Mesendoderm (in vitro differentiated cells): Measurements from ENCODE around the gene GREB1L.
A peak's percentile ranks its signal among the peaks of the same experiment; 100 is the strongest.

ENCODE experiments used
- DNase-seq: peaks from one replicate; pipeline ENCODE4 v3.0.0; 2013
- H2AK5ac ChIP-seq: 2 replicates; pipeline ENCODE4 v1.6.1; 2013; ENCODE audit warnings: low read length, inconsistent platforms
- H2BK120ac ChIP-seq: 2 replicates; pipeline ENCODE4 v1.6.1; 2013; ENCODE audit warnings: low read depth, mild to moderate bottlenecking, low read length, moderate library complexity, mixed read lengths
- H2BK15ac ChIP-seq: replicated peaks from 2 replicates; pipeline ENCODE4 v1.6.1; 2013; ENCODE audit warnings: low read depth, mild to moderate bottlenecking, moderate library complexity
- H2BK5ac ChIP-seq: 2 replicates; pipeline ENCODE4 v1.6.1; 2013; ENCODE audit warnings: low read length, inconsistent platforms
- H3K18ac ChIP-seq: 2 replicates; pipeline ENCODE4 v1.6.1; 2013; ENCODE audit warnings: mild to moderate bottlenecking, low read length, mixed read lengths
- H3K23ac ChIP-seq: one replicate; pipeline ENCODE4 v1.6.1; 2013; ENCODE audit warnings: low read length
- H3K27ac ChIP-seq: 2 replicates; pipeline ENCODE4 v1.5.1; 2013; ENCODE audit warnings: low read depth, mild to moderate bottlenecking, inconsistent platforms, low read length, moderate library complexity
- H3K27me3 ChIP-seq: 2 replicates; pipeline ENCODE4 v1.6.1; 2013; ENCODE audit warnings: low read length, control low read depth, mild to moderate bottlenecking, inconsistent platforms; ENCODE audit not compliant: insufficient read depth, poor library complexity
- H3K36me3 ChIP-seq: 2 replicates; pipeline ENCODE4 v1.6.1; 2013; ENCODE audit warnings: low read length, inconsistent platforms; ENCODE audit not compliant: control insufficient read depth, insufficient read depth
- H3K4ac ChIP-seq: one replicate; pipeline ENCODE4 v1.6.1; 2013; ENCODE audit warnings: low read depth, mild to moderate bottlenecking, low read length, moderate library complexity
- H3K4me1 ChIP-seq: 2 replicates; pipeline ENCODE4 v1.6.1; 2013; ENCODE audit warnings: low read depth, low read length, inconsistent platforms; ENCODE audit not compliant: control insufficient read depth
- H3K4me2 ChIP-seq: 2 replicates; pipeline ENCODE4 v1.6.1; 2013; ENCODE audit warnings: low read length
- H3K4me3 ChIP-seq: 2 replicates; pipeline ENCODE4 v1.5.1; 2013; ENCODE audit warnings: mild to moderate bottlenecking, low read length
- H3K56ac ChIP-seq: one replicate; pipeline ENCODE4 v1.6.1; 2013; ENCODE audit warnings: low read length
- H3K79me1 ChIP-seq: 2 replicates; pipeline ENCODE4 v1.6.1; 2013; ENCODE audit warnings: low read length, inconsistent platforms
- H3K79me2 ChIP-seq: 2 replicates; pipeline ENCODE4 v1.6.1; 2013; ENCODE audit warnings: mild to moderate bottlenecking, low read length; ENCODE audit not compliant: control insufficient read depth, insufficient read depth
- H3K9ac ChIP-seq: 2 replicates; pipeline ENCODE4 v1.6.1; 2013; ENCODE audit warnings: low read length, inconsistent platforms
- H4K5ac ChIP-seq: one replicate; pipeline ENCODE4 v1.6.1; 2013; ENCODE audit warnings: low read length
- H4K8ac ChIP-seq: one replicate; pipeline ENCODE4 v1.6.1; 2013; ENCODE audit warnings: low read depth, mild to moderate bottlenecking, control low read depth, low read length, moderate library complexity
- WGBS: extraction: QIAGEN DNeasy Blood & Tissue Kit; methylation state at CpG from one replicate; pipeline ENCODE4 v1.1.7; 2013; ENCODE audit warnings: low lambda C conversion rate, missing lambda C conversion rate; ENCODE audit not compliant: insufficient coverage; ENCODE audit errors: extremely low coverage; 5-methylcytosine and 5-hydroxymethylcytosine counted together

The GREB1L gene

GRCh38 chr18:21483051-21483450 is 241.0 kb downstream of the GREB1L start:
- Histone ChIP-seq H2BK5ac (no peak overlapping the region), H2AK5ac (no peak overlapping the region), H3K56ac (no peak overlapping the region), H4K5ac (no peak overlapping the region), H3K4me1 (no peaks in the 10 kb centered on the region), H3K4me3 (no peak overlapping the region), H3K79me2 (no peaks in the 10 kb centered on the region), H3K18ac (no peak overlapping the region), H3K4me2 (no peak overlapping the region), H3K36me3 (no peaks in the 10 kb centered on the region), H2BK15ac (no peak overlapping the region), H3K27ac (no peak overlapping the region), H3K79me1 (no peaks in the 10 kb centered on the region), H4K8ac (no peak overlapping the region), H2BK120ac (no peak overlapping the region), H3K23ac (no peak overlapping the region), H3K9ac (no peak overlapping the region), H3K4ac (no peak overlapping the region), H3K27me3 (no peaks in the 10 kb centered on the region)
- WGBS, result no CpG with 5 or more reads among the region's 5 CpGs
- no peak for DNase-seq

- DNase-seq, result no peak
- no peaks in the 10 kb centered on the region for H3K79me2 ChIP-seq
- no peak overlapping the region for H4K8ac ChIP-seq
- H3K18ac ChIP-seq, result no peak overlapping the region
- H2BK120ac ChIP-seq, result no peak overlapping the region
- no peak overlapping the region for H2BK5ac ChIP-seq
- H3K27me3 ChIP-seq, result no peaks in the 10 kb centered on the region
- H3K79me1 ChIP-seq, result no peaks in the 10 kb centered on the region
- H2BK15ac ChIP-seq, result no peak overlapping the region
- H3K4me3 ChIP-seq, result no peak overlapping the region
- H3K4me1 ChIP-seq, result no peaks in the 10 kb centered on the region
- no peak overlapping the region for H2AK5ac ChIP-seq
- H3K4ac ChIP-seq, result no peak overlapping the region
- no peaks in the 10 kb centered on the region for H3K36me3 ChIP-seq
- no peak overlapping the region for H3K4me2 ChIP-seq
- no peak overlapping the region for H4K5ac ChIP-seq
- no peak overlapping the region for H3K56ac ChIP-seq
- H3K27ac ChIP-seq, result no peak overlapping the region
- no peak overlapping the region for H3K9ac ChIP-seq
- H3K23ac ChIP-seq, result no peak overlapping the region
- no CpG with 5 or more reads among the region's 7 CpGs for WGBS
Measured at GRCh38 chr18:21484851-21485636, 243.0 kb downstream of the GREB1L start.

GRCh38 chr18:21486905-21487437 is 244.9 kb downstream of the GREB1L start:
- Histone ChIP-seq H3K4ac (no peak overlapping the region), H3K4me1 (no peaks in the 10 kb centered on the region), H3K79me1 (no peaks in the 10 kb centered on the region), H2AK5ac (no peak overlapping the region), H3K27me3 (no peaks in the 10 kb centered on the region), H4K5ac (no peak overlapping the region), H2BK120ac (no peak overlapping the region), H2BK15ac (no peak overlapping the region), H3K18ac (no peak overlapping the region), H3K4me3 (no peak overlapping the region), H3K36me3 (no peaks in the 10 kb centered on the region), H3K27ac (no peak overlapping the region), H2BK5ac (no peak overlapping the region), H3K23ac (no peak overlapping the region), H3K56ac (no peak overlapping the region), H3K79me2 (no peaks in the 10 kb centered on the region), H4K8ac (no peak overlapping the region), H3K4me2 (no peak overlapping the region), H3K9ac (no peak overlapping the region)
- DNase-seq, result no peak
- WGBS, result no CpG with 5 or more reads among the region's 3 CpGs

DNA sequence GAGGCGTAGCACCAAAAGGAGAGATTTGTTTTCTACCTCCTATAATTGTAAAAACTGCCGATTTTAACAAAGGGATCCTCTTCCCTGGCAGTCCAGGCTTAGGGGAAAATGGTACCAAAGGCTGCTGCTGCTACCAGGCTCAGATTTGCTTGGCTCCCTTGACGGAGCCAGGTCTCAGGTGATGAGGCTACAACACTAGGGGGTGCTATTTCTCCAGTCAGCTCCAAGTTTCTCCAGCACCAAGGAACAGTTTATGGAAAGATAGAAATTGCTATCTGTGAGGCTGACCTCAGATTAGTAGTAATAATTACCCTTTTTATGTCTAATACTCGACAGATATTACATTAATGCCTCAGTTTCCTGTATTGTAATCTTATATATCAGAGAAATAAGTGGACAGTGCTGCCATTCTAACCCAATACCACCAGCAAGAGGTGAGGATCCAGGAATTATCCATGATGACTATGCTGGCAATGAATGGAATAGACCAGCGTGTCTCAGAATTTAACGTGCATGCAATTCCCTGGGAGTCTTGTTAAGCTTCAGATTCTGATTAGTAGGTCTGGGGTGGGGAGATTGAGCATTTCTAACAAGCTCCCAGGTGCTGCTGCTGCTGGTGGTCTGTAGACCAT is 247.2 kb downstream of the GREB1L start:
- H3K4ac ChIP-seq, result no peak overlapping the region
- no peak overlapping the region for H4K5ac ChIP-seq
- H3K36me3 ChIP-seq, result no peaks in the 10 kb centered on the region
- H3K4me2 ChIP-seq, result no peak overlapping the region
- peak; percentile 67 for DNase-seq
- no peak overlapping the region for H3K9ac ChIP-seq
- H3K27ac ChIP-seq, result no peak overlapping the region
- H3K79me1 ChIP-seq, result no peaks in the 10 kb centered on the region
- no peak overlapping the region for H2BK5ac ChIP-seq
- WGBS, result no CpG with 5 or more reads among the region's 6 CpGs
- H3K56ac ChIP-seq, result no peak overlapping the region
- no peak overlapping the region for H2AK5ac ChIP-seq
- no peak overlapping the region for H3K18ac ChIP-seq
- H3K4me3 ChIP-seq, result no peak overlapping the region
- H3K27me3 ChIP-seq, result no peaks in the 10 kb centered on the region
- no peaks in the 10 kb centered on the region for H3K79me2 ChIP-seq
- H3K4me1 ChIP-seq, result no peaks in the 10 kb centered on the region
- no peak overlapping the region for H3K23ac ChIP-seq
- no peak overlapping the region for H4K8ac ChIP-seq
- H2BK120ac ChIP-seq, result no peak overlapping the region
- H2BK15ac ChIP-seq, result no peak overlapping the region

- Histone ChIP-seq H3K36me3 (no peaks in the 10 kb centered on the region), H4K5ac (no peak overlapping the region)
- no CpG with 5 or more reads among the region's 15 CpGs for WGBS
Measured at GRCh38 chr18:21489919-21490495, 248.0 kb downstream of the GREB1L start.

More at GRCh38 chr18:21489919-21490495, 248.0 kb downstream of the GREB1L start:
- H4K8ac ChIP-seq, result no peak overlapping the region
- H3K4me3 ChIP-seq, result no peak overlapping the region
- H2BK5ac ChIP-seq, result no peak overlapping the region
- H3K23ac ChIP-seq, result no peak overlapping the region
- no peak overlapping the region for H3K4me2 ChIP-seq
- H2BK15ac ChIP-seq, result no peak overlapping the region
- H3K27ac ChIP-seq, result no peak overlapping the region
- H3K27me3 ChIP-seq, result no peaks in the 10 kb centered on the region
- H3K56ac ChIP-seq, result no peak overlapping the region
- H3K79me1 ChIP-seq, result no peaks in the 10 kb centered on the region
- no peak overlapping the region for H3K18ac ChIP-seq
- H3K9ac ChIP-seq, result no peak overlapping the region
- DNase-seq, result no peak
- H3K79me2 ChIP-seq, result no peaks in the 10 kb centered on the region
- H2BK120ac ChIP-seq, result no peak overlapping the region
- H3K4me1 ChIP-seq, result no peaks in the 10 kb centered on the region
- H3K4ac ChIP-seq, result no peak overlapping the region
- H2AK5ac ChIP-seq, result no peak overlapping the region
